LNCaP clone FGC (cell line): ENCODE data around the gene RANBP10.

Experiments
- DNase-seq: peaks from one replicate; pipeline ENCODE4 v3.0.0-alpha.2; 2011; ENCODE audit warnings: low read depth
- H3K4me3 ChIP-seq: 2 replicates; pipeline ENCODE4 v1.5.1; 2011; ENCODE audit warnings: mild to moderate bottlenecking, low read depth, low read length, control low read depth
- TF ChIP-seq, protein P1 (sequence below): IDR thresholded peaks from 2 replicates; pipeline ENCODE4 v1.5.1; 2012; ENCODE audit warnings: mild to moderate bottlenecking; ENCODE audit not compliant: control insufficient read depth, insufficient read depth; ENCODE audit errors: extremely low read depth

RANBP10 gene

DNA sequence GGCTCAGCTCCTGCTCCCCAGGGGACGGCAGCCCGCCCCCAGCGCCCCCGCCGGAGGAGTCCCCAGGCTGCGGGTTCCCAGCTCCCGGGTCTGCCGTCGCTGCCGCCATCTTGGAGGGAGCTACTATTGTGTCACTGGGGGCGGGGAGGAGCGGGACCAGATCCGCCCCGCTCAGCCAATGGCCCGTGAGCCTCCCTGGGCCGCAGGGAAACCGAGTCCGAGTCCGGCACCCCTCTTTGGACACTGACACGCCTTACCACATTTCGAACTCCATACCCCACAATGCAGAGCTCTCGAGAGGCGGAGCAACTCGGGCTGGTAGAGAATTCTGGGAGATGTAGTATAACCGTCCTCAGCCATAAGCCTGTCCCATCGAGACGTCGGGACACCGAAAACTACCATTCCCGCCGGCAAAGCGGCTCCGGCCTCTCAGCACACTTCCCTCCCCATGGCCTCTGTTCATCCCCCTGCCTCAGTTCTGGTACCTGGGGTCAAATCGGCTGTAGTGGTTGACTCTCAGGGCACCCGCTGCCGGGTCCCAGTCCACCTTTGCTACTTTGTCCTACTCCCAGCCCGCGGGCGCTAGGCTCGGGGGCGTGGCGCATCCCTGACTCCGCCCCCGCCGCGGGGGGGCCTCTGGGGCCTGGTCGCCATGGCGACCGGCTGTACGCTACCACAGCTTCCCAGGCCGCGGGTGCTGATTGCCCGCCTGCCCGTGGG is at the start of gene RANBP10, which contains the start of gene TSNAXIP1:
RANBP10 (minus strand) TSS at position 133 of the 720 bp plus-strand sequence; CDS start at position 109, 24 bp downstream.
TSNAXIP1 (plus strand) TSS at position 462 of the 720 bp plus-strand sequence. CDS start 261 bp downstream, outside the sequence.
- peak; percentile 99 for DNase-seq
- TF ChIP-seq, protein P1, sequence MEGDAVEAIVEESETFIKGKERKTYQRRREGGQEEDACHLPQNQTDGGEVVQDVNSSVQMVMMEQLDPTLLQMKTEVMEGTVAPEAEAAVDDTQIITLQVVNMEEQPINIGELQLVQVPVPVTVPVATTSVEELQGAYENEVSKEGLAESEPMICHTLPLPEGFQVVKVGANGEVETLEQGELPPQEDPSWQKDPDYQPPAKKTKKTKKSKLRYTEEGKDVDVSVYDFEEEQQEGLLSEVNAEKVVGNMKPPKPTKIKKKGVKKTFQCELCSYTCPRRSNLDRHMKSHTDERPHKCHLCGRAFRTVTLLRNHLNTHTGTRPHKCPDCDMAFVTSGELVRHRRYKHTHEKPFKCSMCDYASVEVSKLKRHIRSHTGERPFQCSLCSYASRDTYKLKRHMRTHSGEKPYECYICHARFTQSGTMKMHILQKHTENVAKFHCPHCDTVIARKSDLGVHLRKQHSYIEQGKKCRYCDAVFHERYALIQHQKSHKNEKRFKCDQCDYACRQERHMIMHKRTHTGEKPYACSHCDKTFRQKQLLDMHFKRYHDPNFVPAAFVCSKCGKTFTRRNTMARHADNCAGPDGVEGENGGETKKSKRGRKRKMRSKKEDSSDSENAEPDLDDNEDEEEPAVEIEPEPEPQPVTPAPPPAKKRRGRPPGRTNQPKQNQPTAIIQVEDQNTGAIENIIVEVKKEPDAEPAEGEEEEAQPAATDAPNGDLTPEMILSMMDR = no peak
- H3K4me3 ChIP-seq = peak within 1 kb of the TSS; percentile 99

DNA sequence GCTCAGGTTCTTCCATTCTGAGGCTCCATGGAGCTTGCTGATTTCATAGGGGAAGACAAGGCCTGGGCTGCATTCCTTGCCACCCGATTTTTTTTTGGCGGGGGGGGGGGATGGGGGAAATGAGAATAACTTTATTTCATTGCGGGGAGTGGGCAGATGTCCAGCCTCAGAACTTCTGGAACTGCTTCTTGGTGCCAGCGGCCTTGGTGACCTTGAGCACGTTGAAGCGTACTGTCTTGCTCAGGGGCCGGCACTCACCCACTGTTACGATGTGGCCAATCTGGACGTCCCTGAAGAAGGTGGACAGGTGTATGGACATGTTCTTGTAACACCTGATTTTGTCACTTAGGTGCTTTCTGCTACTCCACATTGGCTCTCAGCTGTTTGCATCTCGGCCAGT is 49.4 kb upstream of the RANBP10 start:
- no peak overlapping the region for H3K4me3 ChIP-seq
- TF ChIP-seq, protein P1 = no peak
- DNase-seq = no peak

DNA sequence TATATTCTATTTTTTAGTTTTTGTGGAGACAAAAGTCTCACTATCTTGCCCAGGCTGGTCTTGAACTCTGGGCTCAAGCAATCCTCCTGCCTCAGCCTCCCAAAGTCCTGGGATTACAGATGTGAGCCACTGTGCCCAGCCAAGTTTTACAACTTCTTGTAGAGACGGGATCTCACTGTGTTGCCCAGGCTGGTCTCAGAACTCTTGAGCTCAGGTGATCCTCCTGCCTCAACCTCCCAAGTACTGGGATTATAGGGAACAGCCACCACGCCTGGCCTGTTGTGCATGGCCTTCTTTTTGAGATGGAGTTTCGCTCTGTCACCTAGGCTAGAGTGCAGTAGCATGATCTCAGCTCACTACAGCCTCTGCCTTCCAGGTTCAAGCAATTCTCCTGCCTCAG is 47.3 kb upstream of the RANBP10 start:
- no peak for DNase-seq
- no peak overlapping the region for H3K4me3 ChIP-seq
- TF ChIP-seq, protein P1 = no peak

DNA sequence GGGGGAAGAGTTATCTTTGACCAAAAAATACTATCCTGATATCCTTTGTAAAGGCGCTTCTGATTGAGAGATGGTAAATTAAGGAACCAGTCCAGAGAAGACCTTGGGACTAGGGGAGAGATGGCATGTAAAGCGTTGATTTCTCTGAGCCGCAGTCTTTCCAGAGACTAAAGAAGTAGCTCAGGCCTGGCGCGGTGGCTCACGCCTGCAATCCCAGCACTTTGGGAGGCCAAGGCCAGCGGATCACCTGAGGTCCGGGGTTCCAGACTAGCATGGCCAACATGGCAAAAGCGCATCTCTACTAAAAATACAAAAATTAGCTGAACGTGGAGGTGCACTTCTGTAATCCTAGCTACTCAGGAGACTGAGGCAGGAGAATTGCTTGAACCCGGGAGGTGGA is 41.8 kb upstream of the RANBP10 start:
- DNase-seq = no peak
- peak overlapping the region; percentile 99 for H3K4me3 ChIP-seq
- TF ChIP-seq, protein P1 = no peak

DNA sequence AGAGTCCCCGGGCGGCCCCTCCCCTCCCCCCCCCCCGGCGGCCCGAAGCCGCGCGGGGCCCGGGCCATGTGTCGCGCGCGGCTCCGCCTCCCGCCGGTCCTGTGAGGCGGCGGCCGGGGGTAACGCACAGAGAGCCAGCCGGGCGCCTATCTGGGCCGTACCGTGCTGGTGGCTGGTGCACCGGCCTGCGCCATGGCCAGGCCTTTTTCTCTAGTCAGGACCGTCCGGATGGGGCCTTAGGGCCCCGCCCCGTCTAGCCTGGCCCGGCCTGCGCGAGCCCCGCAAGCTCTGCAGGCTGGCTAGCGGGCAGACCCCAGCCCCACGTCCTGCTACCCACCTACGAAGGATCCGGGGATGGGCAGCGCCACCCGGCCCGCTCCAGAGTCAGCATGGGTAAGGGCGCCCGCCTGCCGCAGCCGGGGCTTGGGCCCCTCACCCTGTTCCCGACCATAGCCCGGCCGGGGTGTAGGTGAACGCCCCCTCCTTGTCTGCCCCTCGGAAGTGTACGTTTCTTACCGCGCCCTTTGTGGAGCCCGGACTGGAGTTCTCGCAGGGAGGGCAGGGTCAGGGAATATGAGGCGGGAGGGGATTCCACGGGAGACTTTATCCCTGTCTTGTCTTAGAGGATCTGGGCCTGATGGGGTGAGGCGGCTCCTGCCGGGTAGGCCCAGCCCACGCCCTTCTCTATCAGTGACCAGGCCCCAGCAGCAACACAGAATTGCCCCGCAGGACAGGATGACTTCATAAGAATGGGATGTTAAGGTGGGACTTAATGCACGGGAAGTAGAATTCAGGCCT is 40.9 kb upstream of the RANBP10 start, which contains the start of gene CENPT:
CENPT (minus strand) TSS at position 630 of the 798 bp plus-strand sequence. CDS start 13,834 bp downstream, outside the sequence.
- no peak for DNase-seq
- peak within 1 kb of the TSS; percentile 99 for H3K4me3 ChIP-seq
- TF ChIP-seq, protein P1 = no peak

DNA sequence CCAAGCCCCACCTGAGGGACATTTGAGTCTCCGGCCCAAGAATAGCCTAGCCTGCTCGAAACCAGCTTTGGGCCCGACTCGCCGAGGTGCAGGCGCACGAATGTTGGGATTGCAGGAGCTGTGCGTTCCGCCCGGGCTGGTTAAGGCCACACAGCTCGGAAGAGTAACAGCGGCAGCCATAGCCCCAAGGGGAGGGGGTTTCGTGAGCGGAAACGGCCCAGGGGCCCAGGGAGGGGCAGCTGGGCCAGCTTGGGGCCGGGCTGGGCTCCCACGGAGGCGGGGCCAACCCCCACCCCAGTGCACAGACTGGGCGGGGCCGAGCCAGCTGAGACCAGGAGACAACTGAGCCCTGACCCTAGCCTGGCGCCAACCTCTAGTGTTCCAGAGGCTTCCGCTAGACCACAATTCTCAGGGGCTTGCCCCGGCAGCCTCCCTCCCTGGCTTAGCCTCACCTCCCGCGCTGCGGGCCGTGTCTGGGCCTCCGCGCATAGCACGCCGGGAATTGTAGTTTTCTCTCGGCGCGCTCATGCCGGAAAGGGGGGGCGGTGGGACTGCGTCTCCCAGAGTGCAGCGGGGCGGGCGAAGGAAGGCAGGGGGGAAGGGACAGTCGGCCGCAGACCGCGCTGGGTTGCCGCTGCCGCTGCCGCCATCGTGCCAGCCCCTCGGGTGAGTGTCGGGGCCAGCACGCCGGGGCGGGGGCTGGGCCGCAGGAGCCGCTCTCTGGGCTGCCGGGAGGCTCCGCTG is 40.1 kb upstream of the RANBP10 start, which contains the start of gene NUTF2:
NUTF2 (plus strand) TSS at position 614 of the 744 bp plus-strand sequence. CDS start 18,198 bp downstream, outside the sequence.
- DNase-seq = peak; percentile 74
- peak within 1 kb of the TSS; percentile 99 for H3K4me3 ChIP-seq
- TF ChIP-seq, protein P1 = no peak
